Chondrocyte (in vitro differentiated cells): ENCODE results near the gene TAF11L6. TPM values are rescaled to one million over a fixed set of nuclear protein-coding genes. Genes with fewer than 3 reads are reported as not detected.

ENCODE experiments used
- total RNA-seq: library from RNA; stranded (reverse); gene quantifications from 3 replicates; pipeline ENCODE4 v1.2.1, GENCODE V29; 2021

Gene TAF11L6
- total RNA-seq, 1 donor from 2014 or later, result not detected

Other genes with a start within 250 kb of the TAF11L6 start
- not detected in 3 replicates for gene TAF11L2, start 30.4 kb upstream of the TAF11L6 start, total RNA-seq
- not detected in 3 replicates for gene TAF11L3, start 10.3 kb upstream of the TAF11L6 start, total RNA-seq
- gene TAF11L4, start 6.9 kb upstream of the TAF11L6 start, total RNA-seq, result not detected in 3 replicates
- gene TAF11L5, start 3.4 kb upstream of the TAF11L6 start, total RNA-seq, result not detected in 3 replicates
- gene TAF11L7, start 57.1 kb downstream of the TAF11L6 start, total RNA-seq, result not detected in 3 replicates
- gene TAF11L8, start 62.3 kb downstream of the TAF11L6 start, total RNA-seq, result not detected in 3 replicates
- not detected in 3 replicates for gene TAF11L9, start 65.7 kb downstream of the TAF11L6 start, total RNA-seq
- gene TAF11L10, start 69.2 kb downstream of the TAF11L6 start, total RNA-seq, result not detected in 3 replicates
- not detected in 3 replicates for gene TAF11L11, start 75.5 kb downstream of the TAF11L6 start, total RNA-seq
- not detected in 3 replicates for gene TAF11L12, start 81.7 kb downstream of the TAF11L6 start, total RNA-seq
- gene TAF11L13, start 103.4 kb downstream of the TAF11L6 start, total RNA-seq, result not detected in 3 replicates
- gene TAF11L14, start 105.8 kb downstream of the TAF11L6 start, total RNA-seq, result not detected in 3 replicates